Globus pallidus (tissue), 1 donor: ENCODE results near the gene ARHGAP8.
"Not testable (repeated sequence)": the region's sequence is repeated elsewhere in the genome, so short reads cannot be mapped to it uniquely, and the experiment has no call there.

Experiments
- DNase-seq: peaks from one replicate; pipeline ENCODE4 v3.0.0-alpha.2; 2015; ENCODE audit warnings: low spot score

ARHGAP8 gene

DNA sequence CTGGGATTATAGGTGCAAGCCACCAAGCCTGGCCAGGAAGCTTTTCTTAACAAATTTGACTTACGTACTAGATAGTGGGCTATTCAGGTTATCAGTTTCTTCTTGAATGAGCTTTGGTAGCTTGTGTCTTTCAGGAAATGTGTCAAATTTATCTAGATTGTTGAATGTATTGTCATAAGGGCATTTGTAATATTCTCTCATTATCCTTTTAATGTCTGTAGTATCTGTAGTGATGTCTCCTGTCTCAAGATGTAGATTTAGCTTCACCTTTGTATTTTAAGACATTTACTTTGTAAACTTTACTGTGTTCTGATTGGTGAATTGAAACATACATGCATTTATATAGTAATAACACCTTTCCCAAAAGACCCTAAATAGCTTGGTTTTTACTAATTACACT is 20.7 kb downstream of the ARHGAP8 start:
- DNase-seq: no peak

DNA sequence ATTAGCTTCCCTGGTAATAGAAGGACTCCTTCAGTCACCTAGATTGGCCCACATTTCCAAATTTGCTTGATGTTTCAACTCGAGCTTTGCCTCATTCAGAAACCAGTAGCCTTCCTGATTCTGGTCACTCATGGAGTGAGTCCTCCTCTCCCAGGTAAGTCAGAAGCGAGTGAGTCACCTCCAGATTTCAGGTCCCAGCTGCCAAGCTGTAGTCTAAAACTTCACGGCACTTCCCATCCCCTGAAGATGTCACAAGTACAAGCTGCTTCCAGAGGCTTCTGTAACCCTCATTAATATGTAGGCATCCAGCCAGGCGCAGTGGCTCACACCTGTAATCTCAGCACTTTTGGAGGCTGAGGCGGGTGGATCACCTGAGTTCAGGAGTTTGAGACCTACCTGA is 23.5 kb downstream of the ARHGAP8 start:
- no peak for DNase-seq

DNA sequence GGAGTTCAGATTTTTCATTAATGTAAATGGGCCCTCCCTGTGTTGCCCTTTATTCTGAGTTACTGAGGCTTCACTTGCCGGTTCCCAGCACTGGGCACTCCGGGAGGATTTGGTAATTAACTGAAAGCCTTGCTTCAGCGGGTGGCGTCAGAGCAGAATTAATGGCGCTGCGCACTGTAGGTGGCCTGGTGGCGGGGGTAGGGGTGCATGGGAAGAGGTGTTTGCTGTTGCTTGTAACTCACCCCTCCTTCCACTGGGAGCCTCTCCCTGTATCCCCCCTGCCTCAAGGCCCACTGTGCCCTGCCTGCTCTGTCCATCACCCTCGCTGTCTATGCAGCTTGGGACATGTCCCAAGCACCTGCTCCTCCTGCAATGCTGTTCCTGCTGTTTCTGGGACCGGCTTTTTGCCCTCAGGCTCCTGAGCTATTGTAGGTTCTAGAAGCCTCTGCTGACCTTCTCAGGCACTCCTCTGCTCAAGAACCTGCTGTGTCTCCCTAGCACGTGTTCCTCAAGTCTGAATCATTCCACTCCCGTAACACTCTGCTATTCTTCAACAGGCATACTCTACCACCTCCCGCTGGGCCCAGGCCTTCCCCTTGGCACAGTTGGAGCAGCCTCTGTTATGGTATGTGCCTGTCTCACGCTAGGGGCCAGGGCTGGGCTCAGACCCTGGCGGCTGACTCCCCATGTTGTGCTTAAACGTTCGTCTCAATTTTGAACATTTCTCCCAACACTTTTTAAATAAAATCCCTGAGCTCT is 24.4 kb downstream of the ARHGAP8 start:
- DNase-seq: no peak

- no peak for DNase-seq
Measured at GRCh38 chr22:44777364-44777755, 25.0 kb downstream of the ARHGAP8 start.

GRCh38 chr22:44780876-44781449 is 28.6 kb downstream of the ARHGAP8 start:
- no peak for DNase-seq

DNA sequence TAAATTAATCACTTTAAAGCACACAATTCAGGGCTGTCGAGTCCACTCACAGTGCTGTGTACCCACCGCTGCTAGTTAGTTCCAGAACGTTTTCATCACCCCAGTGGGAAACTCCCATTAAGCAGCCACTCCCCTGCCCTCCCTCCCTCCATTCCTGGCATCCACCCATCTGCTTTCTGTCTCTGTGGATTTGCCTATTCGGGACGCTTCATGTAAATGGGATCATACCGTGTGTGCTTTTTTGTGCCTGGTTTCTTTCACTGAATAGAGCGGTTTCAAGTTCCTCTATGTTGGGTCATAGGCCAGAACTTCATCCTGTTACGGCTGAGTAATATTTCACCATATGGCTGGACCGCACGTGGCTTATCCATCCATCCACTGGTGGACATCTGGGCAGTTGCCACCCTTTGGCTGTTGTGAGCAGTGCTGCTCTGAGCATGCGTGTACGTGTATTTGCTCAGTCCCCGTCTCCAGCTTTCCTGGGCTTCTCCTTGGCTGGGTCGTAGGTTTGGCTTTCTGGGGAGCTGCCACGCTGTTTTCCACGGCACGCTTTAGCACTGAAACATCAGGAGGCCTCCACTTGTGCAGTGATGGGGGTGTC is 30.1 kb downstream of the ARHGAP8 start:
- no peak for DNase-seq

DNA sequence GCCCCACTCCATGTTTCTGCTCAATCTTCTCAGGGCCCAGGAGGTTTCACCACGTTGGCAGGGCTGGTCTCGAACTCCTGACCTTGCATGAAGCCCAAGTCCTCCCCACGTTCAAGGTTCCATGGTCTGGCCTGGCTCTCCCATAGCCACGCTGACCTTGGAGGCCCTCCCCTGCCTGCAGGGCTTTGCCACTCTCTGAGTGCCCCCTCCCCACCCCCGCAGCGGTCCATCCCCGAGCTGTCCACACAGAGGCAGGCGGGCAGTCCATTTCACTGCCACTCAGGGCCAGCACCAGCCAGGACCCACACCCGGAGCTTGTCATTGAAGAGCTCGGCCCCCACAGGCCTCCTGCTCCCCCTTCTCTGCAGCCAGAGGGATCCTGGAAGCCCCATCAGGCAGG is 30.7 kb downstream of the ARHGAP8 start:
- DNase-seq: no peak

GRCh38 chr22:44783581-44783980 is 31.2 kb downstream of the ARHGAP8 start:
- DNase-seq: no peak

- DNase-seq: no peak
Measured at GRCh38 chr22:44786136-44786535, 33.8 kb downstream of the ARHGAP8 start.

DNA sequence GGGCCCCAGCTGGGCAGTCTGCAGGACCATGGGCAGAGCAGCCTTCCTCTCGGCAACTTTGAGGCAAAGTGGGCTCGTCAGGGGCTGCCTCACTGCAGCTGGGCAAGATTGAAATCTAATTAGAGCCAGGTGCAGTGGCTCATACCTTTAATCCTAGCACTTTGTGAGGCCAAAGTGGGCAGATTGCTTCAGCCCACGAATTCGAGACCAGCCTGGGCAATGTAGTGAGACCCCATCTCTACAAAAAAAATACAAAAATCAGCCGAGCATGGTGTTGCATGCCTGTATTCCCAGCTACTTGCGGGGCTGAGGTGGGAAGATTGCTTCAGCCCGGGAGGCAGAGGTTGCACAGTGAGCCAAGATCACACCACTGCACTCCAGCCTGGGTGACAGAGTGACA is 34.2 kb downstream of the ARHGAP8 start:
- DNase-seq: no peak

- DNase-seq: no peak
Measured at GRCh38 chr22:44787832-44788231, 35.5 kb downstream of the ARHGAP8 start.

DNA sequence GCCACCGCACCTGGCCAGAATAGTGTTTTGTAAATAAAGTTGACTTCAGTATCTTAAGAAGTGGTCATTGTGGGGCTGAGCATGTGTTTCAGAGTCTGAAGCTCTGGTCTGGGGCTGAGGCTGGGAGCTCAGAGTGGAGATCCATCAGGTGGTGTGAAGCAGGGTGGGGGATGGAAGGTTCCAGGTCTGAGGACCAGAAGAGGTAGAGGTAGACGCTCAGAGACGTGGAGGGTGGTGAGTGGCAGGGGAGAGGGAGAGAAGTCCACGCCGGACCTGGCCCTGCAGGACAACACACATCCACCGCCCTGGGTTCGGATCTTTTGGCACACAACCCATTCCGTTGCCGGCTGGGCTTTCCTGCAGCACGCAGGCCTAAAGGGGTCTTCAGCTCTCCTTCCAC is 40.7 kb downstream of the ARHGAP8 start:
- no peak for DNase-seq

DNA sequence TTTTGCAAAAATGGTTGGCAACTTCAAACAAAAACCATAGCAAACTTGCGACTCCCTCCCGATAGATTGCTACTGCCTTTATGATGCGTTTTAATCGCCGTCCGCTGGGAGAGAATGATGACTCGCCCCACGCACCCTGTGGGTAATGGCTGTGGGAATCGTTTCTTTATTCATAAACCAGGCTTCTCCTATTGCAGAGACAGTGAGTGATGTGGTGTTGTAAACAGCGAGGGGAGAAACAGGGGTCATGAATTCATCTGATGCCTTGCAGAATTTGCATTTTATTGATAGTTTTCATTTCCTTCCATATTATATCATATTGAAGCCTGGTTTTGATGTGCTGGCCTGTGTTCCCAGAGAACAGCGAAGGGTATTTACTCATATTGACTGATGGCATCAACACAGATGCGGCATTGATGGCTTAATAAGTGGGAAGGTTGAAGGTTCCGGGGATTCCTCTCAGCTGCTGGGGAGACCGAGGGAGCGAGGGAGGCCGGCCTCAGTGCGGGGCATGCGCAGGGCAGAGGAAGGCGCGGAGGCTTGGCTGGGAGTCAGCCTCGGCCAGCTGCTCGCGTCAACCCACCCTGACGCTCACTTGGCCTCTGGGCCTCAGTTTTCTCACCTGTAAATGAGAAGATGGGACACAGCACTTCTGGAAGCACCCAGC is 41.3 kb downstream of the ARHGAP8 start:
- no peak for DNase-seq

- DNase-seq: no peak
Measured at GRCh38 chr22:44795701-44796630, 43.6 kb downstream of the ARHGAP8 start.

- DNase-seq: peak; percentile 15
Measured at GRCh38 chr22:44797181-44797725, 44.9 kb downstream of the ARHGAP8 start.

DNA sequence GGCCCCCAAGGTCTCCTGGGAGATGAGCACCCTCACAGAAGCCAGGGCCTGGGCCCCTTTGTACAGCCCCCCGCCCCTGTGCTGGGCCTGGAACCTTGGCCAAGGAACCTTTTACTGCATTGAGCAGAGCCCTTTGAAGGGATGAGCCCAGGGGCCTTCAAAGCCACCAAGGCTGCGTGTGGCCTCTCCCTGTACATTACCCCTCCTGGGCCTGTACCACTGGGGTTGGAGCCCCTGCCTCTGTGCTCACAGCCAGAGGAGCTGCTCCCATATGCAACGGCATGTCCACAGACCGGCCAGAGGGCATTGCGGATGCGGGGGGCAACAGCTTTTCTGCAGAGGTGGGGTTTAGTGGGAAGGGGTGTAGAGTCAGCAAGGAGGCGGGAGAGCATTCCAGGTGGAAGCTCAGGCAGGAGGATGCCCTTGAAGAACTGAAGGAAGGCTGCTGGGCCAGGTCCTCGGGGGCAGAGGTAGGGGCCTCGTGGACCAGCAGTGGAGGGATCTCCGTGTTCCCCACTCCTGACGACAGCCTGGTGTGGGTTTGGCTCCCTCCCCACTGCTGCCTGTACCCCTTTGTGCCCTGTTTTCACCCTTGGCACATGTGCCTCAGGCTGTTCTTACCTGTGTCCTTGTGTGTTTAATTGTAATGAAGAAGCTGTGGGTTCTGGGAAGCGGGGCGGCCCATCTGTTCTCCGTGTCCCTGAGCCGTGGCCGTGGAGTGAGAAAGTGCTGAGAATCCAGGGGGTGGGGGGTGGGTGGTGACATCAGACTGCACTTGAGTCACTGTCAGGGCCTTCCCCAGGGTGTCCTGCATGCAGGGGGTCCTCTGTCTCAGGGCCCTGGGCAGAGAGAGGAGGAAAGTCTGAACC is 46.9 kb downstream of the ARHGAP8 start:
- no peak for DNase-seq

GRCh38 chr22:44799946-44800634 is 47.7 kb downstream of the ARHGAP8 start:
- not testable (repeated sequence) for DNase-seq

GRCh38 chr22:44801476-44801875 is 49.1 kb downstream of the ARHGAP8 start:
- no peak for DNase-seq

DNA sequence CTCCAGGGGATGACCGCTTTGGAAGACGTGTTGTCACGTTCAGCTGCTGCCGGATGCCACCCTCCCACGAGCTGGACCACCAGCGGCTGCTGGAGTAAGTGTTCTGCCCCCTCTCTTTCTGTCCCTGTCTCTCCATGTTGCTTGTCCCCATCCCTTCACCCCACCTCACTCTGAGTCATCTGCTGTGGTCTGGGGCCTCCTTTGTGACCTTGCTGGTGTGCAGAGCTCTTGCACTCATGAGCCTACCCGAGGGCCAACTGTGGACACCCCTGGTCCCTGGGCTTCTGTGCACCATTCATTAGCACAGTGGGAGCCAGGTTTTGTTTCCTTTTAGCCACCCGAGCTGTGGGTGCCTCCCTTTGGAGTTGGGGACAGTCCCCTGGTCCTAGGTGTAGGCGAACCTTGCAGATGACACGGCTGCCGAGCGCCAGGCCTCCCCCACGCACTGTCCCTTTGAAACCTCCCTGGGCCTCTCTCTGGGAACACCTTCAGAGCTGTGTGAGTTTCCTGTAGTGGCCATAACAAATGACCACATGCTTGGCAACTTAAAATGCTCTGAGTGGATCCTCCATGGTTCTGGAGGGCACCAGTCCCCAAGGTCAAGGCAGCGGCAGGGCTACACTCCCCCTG is 49.8 kb downstream of the ARHGAP8 start:
- no peak for DNase-seq
